GM18507 (cell line): ENCODE data around the gene DHX29.

Source experiments
- DNase-seq: peaks from one replicate; pipeline ENCODE4 v3.0.0; 2011; ENCODE audit warnings: low read depth; ENCODE audit not compliant: insufficient read length; ENCODE audit errors: extremely low spot score
- FAIRE-seq: peaks from 2 replicates; lab custom pipeline; 2011; peaks lifted over from hg19 to GRCh38; lab: Jason Lieb, UNC

Gene DHX29

GRCh38 chr5:55234121-55234700, 73.3 kb downstream of the DHX29 start:
- DNase-seq = no peak
- FAIRE-seq = no peak

- FAIRE-seq (peak; percentile 49), DNase-seq (no peak)
Measured at GRCh38 chr5:55232985-55233928, 74.2 kb downstream of the DHX29 start, which contains the start of gene CCNO. Gene CCNO (minus strand): TSS chr5:55233608. CDS start chr5:55233523, 85 bp downstream.

- DNase-seq (no peak), FAIRE-seq (no peak)
Measured at GRCh38 chr5:55232271-55232984, 75.1 kb downstream of the DHX29 start.

- FAIRE-seq (no peak), DNase-seq (no peak)
Measured at GRCh38 chr5:55231919-55232270, 75.6 kb downstream of the DHX29 start.

GRCh38 chr5:55231029-55231918, 76.2 kb downstream of the DHX29 start:
- FAIRE-seq = no peak
- DNase-seq = no peak

GRCh38 chr5:55230086-55230629, 77.3 kb downstream of the DHX29 start:
- FAIRE-seq (no peak), DNase-seq (no peak)

GRCh38 chr5:55227664-55228430, 79.6 kb downstream of the DHX29 start:
- DNase-seq (no peak), FAIRE-seq (no peak)

- FAIRE-seq = peak; percentile 31
- no peak for DNase-seq
Measured at GRCh38 chr5:55226934-55227663, 80.4 kb downstream of the DHX29 start, which contains the start of gene MCIDAS. Gene MCIDAS (minus strand): TSS chr5:55227315. CDS start chr5:55227138, 177 bp downstream.

GRCh38 chr5:55226027-55226933, 81.2 kb downstream of the DHX29 start:
- FAIRE-seq (peak; percentile 64), DNase-seq (no peak)

- FAIRE-seq (no peak), DNase-seq (no peak)
Measured at GRCh38 chr5:55225346-55225745, 82.1 kb downstream of the DHX29 start.

- no peak for FAIRE-seq
Measured at GRCh38 chr5:55223812-55224240, 83.7 kb downstream of the DHX29 start.

GRCh38 chr5:55222985-55223811, 84.3 kb downstream of the DHX29 start:
- no peak for FAIRE-seq
- DNase-seq = no peak

More at GRCh38 chr5:55223812-55224240, 83.7 kb downstream of the DHX29 start:
- no peak for DNase-seq

- FAIRE-seq = no peak
- DNase-seq = no peak
Measured at GRCh38 chr5:55222092-55222984, 85.2 kb downstream of the DHX29 start.

- FAIRE-seq = no peak
- DNase-seq = no peak
Measured at GRCh38 chr5:55220433-55221185, 86.9 kb downstream of the DHX29 start.
